NCI-H510A treated with DMSO at 0.1 percent for 48 hours (cell line): ENCODE data around the gene RPS6KA1.
"Not testable (repeated sequence)": the region's sequence is repeated elsewhere in the genome, so short reads cannot be mapped to it uniquely, and the experiment has no call there.

Source experiments
- DNase-seq: peaks from one replicate; lab custom pipeline; 2025; lab: John Stamatoyannopoulos, UW

RPS6KA1 gene

GRCh38 chr1:26554781-26555180 lies 25.2 kb downstream of the RPS6KA1 start:
- no peak for DNase-seq

DNA sequence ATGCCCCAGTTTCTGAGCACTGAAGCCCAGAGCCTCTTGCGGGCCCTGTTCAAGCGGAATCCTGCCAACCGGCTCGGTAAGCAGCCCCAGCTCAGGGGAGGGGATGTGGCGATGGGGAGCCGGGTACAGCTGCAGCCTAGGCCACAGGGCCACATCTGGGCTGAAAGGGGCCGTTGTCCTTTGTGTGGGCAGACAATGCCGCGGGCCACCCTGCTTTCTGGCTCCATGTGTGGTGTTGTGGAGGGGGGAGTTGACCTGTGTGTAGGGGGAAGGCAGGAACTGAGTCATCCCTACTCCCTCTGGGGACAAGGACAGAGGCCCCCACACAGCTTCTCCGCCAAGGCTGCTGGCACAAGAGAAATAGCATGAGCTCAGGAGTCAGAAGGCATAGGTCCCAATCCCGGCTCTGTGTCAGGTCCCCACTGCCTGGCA lies 26.0 kb downstream of the RPS6KA1 start:
- DNase-seq, result no peak

DNA sequence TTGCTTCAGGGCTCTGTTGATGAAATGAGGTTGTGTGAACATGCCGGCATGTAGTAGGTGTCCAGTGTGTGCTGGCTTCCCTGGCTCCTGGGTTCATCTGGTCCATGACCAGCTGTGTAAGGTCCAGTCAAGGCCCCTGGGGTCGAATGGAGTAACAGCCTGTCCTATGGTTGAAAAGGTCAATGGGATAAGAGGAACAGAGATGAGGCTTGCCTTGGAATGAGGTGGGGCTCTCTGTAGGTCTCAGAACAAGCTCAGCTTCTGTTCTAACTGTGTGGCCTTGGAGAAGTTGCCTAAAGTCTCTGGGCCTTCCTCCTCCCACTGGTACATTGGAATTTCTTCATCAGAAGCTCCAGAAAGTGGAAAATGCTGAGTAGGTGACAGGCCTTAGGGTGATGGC lies 26.6 kb downstream of the RPS6KA1 start:
- DNase-seq, result no peak

- DNase-seq, result no peak
Observed at GRCh38 chr1:26557008-26557407, 27.4 kb downstream of the RPS6KA1 start.

DNA sequence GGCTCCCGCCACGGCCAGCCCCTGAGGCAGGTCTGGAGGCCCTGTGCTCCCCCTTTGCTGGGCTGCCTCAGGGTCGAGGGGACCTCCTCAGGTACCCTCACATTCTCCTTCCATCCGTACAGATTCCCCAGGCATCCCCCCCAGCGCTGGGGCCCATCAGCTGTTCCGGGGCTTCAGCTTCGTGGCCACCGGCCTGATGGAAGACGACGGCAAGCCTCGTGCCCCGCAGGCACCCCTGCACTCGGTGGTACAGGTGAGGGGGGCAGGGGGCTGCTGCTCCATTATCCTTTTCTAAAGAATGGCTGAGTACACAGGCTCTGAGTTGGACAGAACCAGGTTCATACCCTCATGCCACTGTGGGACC lies 29.1 kb downstream of the RPS6KA1 start:
- no peak for DNase-seq

GRCh38 chr1:26560403-26560780 lies 30.8 kb downstream of the RPS6KA1 start:
- DNase-seq, result no peak

GRCh38 chr1:26570287-26570686 lies 40.7 kb downstream of the RPS6KA1 start:
- no peak for DNase-seq

- DNase-seq, result no peak
Observed at GRCh38 chr1:26571381-26571780, 41.8 kb downstream of the RPS6KA1 start.

GRCh38 chr1:26574018-26574417 lies 44.5 kb downstream of the RPS6KA1 start:
- no peak for DNase-seq

DNA sequence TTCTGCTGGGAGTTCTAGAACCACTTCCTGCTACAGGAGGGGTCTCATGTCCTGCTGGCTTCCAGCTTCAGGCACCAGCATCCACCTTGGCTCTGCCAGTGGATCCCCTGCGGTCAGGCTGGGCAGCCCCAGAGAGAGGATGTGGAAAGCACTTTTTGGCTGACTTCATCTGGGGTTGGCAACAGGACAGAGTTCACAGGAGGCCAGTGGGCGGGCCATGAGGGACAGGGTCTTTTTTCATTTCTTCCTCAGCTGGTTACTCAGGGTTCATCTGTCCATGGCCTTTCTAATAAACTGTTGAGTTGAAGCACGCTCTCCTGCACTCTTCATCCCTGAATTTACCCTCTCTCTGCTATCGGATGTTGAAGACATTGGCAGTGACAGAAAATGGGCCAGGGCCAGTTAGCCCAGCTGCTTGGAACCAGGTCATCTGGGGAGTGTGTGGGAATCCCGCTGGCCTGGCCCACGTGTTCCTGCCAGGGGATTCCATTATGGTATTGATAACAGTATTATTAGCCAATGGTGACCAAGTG lies 45.2 kb downstream of the RPS6KA1 start:
- no peak for DNase-seq

DNA sequence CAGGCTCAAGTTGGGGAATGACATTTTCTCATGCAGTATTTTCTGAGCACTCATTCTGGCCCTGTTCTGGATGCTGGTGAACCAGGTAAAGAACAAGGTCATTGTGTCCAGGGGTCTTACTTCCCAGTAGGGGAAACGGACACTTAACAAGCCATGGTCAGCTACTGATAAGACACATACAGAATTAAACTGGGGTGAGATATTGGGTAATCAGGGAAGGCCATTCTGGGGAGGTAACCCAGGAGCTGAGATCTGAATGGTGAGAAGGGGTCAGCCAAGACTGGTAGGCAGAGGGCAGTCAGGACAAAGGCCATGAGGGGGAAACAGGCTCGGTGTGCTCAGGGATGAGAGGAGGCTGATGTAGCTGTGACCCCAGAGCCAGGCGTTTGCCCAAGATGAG lies 45.8 kb downstream of the RPS6KA1 start:
- DNase-seq, result no peak

DNA sequence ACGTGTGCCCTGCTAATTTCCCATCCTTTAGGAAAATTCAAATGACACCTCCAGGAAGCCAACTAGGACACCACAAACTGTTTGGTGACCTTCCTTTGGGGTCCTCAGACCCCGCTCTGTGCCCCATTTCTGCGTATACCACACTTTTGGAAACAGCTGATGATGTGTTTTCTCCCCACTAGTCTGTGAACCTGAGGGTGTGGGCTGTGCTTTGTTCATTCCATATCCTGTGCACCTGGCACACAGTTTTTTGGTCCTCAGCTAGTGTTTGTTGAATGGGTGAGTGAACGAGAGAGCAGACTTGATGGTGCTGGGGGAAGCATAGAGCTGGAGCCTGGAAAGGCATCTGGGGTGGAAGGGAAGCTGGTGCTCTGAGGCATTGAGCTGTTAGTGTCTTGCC lies 48.6 kb downstream of the RPS6KA1 start:
- DNase-seq, result no peak

GRCh38 chr1:26579681-26580111 lies 50.1 kb downstream of the RPS6KA1 start:
- DNase-seq, result no peak

- no peak for DNase-seq
Observed at GRCh38 chr1:26580116-26580515, 50.6 kb downstream of the RPS6KA1 start.

DNA sequence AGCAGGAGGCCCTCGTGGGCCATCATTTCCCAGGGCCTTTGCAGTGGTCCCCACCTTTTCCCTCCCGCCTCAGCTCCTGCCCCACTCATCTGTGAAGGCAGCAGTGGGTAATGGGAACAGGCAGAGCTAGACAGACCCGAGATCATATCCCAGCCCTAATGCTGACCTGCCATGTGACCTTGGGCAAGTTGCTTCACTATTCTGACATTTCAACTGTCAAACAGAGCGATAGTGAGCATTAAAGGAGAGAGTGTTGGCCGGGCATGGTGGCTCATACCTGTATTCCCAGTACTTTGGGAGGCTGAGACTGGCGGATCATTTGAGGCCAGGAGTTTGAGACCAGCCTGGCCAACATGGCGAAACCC lies 51.7 kb downstream of the RPS6KA1 start:
- DNase-seq, result no peak

GRCh38 chr1:26582053-26582835 lies 52.7 kb downstream of the RPS6KA1 start:
- peak; percentile 30 for DNase-seq

- DNase-seq, result no peak
Observed at GRCh38 chr1:26582836-26583460, 53.4 kb downstream of the RPS6KA1 start.

- DNase-seq, result no peak
Observed at GRCh38 chr1:26583646-26584485, 54.3 kb downstream of the RPS6KA1 start.

- not testable (repeated sequence) for DNase-seq
Observed at GRCh38 chr1:26584588-26584987, 55.0 kb downstream of the RPS6KA1 start.

- no peak for DNase-seq
Observed at GRCh38 chr1:26585471-26585870, 55.9 kb downstream of the RPS6KA1 start.

- no peak for DNase-seq
Observed at GRCh38 chr1:26593385-26593784, 63.8 kb downstream of the RPS6KA1 start.

DNA sequence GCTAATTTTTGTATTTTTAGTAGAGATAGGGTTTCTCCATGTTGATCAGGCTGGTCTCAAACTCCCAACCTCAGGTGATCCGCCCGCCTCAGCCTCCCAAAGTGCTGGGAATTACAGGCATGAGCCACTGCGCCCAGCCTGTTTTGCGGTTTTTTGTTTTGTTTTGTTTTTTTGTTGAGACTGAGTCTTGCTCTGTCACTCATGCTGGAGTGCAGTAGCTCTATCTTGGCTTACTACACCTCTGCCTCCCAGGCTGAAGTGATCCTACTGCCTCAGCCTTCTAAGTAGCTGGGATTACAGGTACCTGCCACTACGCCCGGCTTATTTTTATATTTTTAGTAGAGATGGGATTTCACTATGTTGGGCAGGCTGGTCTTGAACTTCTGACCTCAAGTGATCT lies 65.0 kb downstream of the RPS6KA1 start:
- DNase-seq, result not testable (repeated sequence)

DNA sequence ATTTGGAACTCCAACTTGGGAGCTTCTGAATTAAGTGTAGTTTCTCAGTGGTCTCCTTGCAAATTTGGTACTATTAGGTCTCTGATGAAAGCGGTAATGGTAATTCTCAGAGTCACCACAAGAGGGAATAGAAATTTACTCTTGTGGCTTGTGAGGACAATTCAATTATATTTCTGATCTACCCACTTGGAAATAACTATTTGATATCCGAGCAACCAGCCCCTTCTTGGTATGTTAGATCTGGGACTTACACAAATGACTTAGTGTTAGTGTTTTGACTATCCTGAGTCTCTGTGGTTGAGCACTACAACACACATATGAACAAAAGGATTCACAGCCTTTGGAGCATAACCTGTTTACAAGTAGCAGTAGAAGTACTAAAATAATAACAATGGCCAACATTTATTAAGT lies 68.1 kb downstream of the RPS6KA1 start:
- DNase-seq, result peak; percentile 82
